Chondrocyte (in vitro differentiated cells): ENCODE measurements around the gene LCORL. TPM values are rescaled to one million over a fixed set of nuclear protein-coding genes. Genes with fewer than 3 reads are reported as not detected.
"Not testable (repeated sequence)": the region's sequence is repeated elsewhere in the genome, so short reads cannot be mapped to it uniquely, and the experiment has no call there.

ENCODE experiments used
- DNase-seq: peaks from one replicate; pipeline ENCODE4 v3.0.0; 2021; ENCODE audit warnings: mixed read lengths, low spot score
- H3K27ac Mint-ChIP-seq: one replicate; pipeline ENCODE4 v1.8.0; 2021; ENCODE audit warnings: mild to moderate bottlenecking, moderate library complexity, mixed read lengths; ENCODE audit not compliant: unreplicated experiment
- H3K27me3 Mint-ChIP-seq: 2 replicates; pipeline ENCODE4 v1.8.0; 2021; ENCODE audit warnings: low read depth, mixed read lengths
- H3K36me3 Mint-ChIP-seq: 2 replicates; pipeline ENCODE4 v1.8.0; 2021; ENCODE audit warnings: low read depth, mixed read lengths
- H3K4me1 Mint-ChIP-seq: 2 replicates; pipeline ENCODE4 v1.8.0; 2021; ENCODE audit warnings: low read depth, mild to moderate bottlenecking, mixed read lengths
- H3K4me3 Mint-ChIP-seq: one replicate; pipeline ENCODE4 v1.8.0; 2021; ENCODE audit warnings: mild to moderate bottlenecking, moderate library complexity, mixed read lengths; ENCODE audit not compliant: unreplicated experiment
- H3K9me3 Mint-ChIP-seq: 2 replicates; pipeline ENCODE4 v1.8.0; 2021; ENCODE audit warnings: low read depth, mixed read lengths
- CTCF ChIP-seq: fragments of 200-600 bp; sonication (generic); IDR thresholded peaks from 2 replicates; pipeline ENCODE4 v1.5.0; 2021; ENCODE audit warnings: antibody characterized with exemption, mild to moderate bottlenecking, moderate library complexity
- total RNA-seq: library from RNA; stranded (reverse); gene quantifications from 3 replicates; pipeline ENCODE4 v1.2.1, GENCODE V29; 2021

Gene LCORL
- total RNA-seq, 1 donor from 2014 or later = 8.9 TPM

GRCh38 chr4:17854036-17854435 is 167.5 kb downstream of the LCORL start:
- Mint-ChIP-seq H3K36me3 (peaks cover 6% of the 10 kb centered on the region), H3K4me1 (peaks cover 8% of the 10 kb centered on the region), H3K4me3 (no peak overlapping the region), H3K27ac (no peak overlapping the region), H3K27me3 (no peaks in the 10 kb centered on the region), H3K9me3 (peaks cover 4% of the 10 kb centered on the region)
- TF ChIP-seq CTCF = no peak
- DNase-seq = no peak

- H3K36me3 Mint-ChIP-seq = peaks cover 6% of the 10 kb centered on the region
- no peak for DNase-seq
- H3K27me3 Mint-ChIP-seq = no peaks in the 10 kb centered on the region
- H3K9me3 Mint-ChIP-seq = no peaks in the 10 kb centered on the region
- no peak overlapping the region for H3K4me3 Mint-ChIP-seq
- no peak overlapping the region for H3K27ac Mint-ChIP-seq
- TF ChIP-seq CTCF = no peak
- H3K4me1 Mint-ChIP-seq = peaks cover 11% of the 10 kb centered on the region
Observed at GRCh38 chr4:17851959-17852358, 169.6 kb downstream of the LCORL start.

- not testable (repeated sequence) for H3K27ac Mint-ChIP-seq, H3K9me3 Mint-ChIP-seq, H3K27me3 Mint-ChIP-seq, DNase-seq, H3K4me3 Mint-ChIP-seq, H3K36me3 Mint-ChIP-seq
- H3K4me1 Mint-ChIP-seq = peaks cover 25% of the 10 kb centered on the region
Observed at GRCh38 chr4:17850295-17850694, 171.3 kb downstream of the LCORL start.

GRCh38 chr4:17846266-17846665 is 175.3 kb downstream of the LCORL start:
- DNase-seq = no peak
- H3K9me3 Mint-ChIP-seq = no peaks in the 10 kb centered on the region
- H3K4me3 Mint-ChIP-seq = no peak overlapping the region

GRCh38 chr4:17823871-17824669 is 197.5 kb downstream of the LCORL start:
- H3K4me1 Mint-ChIP-seq = peaks cover 7% of the 10 kb centered on the region
- no peak for TF ChIP-seq CTCF
- no peak overlapping the region for H3K27ac Mint-ChIP-seq
- DNase-seq = no peak
- H3K9me3 Mint-ChIP-seq = no peaks in the 10 kb centered on the region
- no peaks in the 10 kb centered on the region for H3K27me3 Mint-ChIP-seq
- no peak overlapping the region for H3K4me3 Mint-ChIP-seq
- no peaks in the 10 kb centered on the region for H3K36me3 Mint-ChIP-seq

More at GRCh38 chr4:17846266-17846665, 175.3 kb downstream of the LCORL start:
- TF ChIP-seq CTCF = no peak
- H3K27ac Mint-ChIP-seq = peak overlapping the region; percentile 58
- peaks cover 18% of the 10 kb centered on the region for H3K4me1 Mint-ChIP-seq
- H3K27me3 Mint-ChIP-seq = no peaks in the 10 kb centered on the region
- peaks cover 7% of the 10 kb centered on the region for H3K36me3 Mint-ChIP-seq

- H3K4me3 Mint-ChIP-seq = no peak overlapping the region
- no peak for DNase-seq
- peaks cover 31% of the 10 kb centered on the region for H3K4me1 Mint-ChIP-seq
- no peaks in the 10 kb centered on the region for H3K9me3 Mint-ChIP-seq
- H3K27ac Mint-ChIP-seq = no peak overlapping the region
- H3K27me3 Mint-ChIP-seq = no peaks in the 10 kb centered on the region
- H3K36me3 Mint-ChIP-seq = no peaks in the 10 kb centered on the region
- peak; percentile 87 for TF ChIP-seq CTCF
Observed at GRCh38 chr4:17817027-17817426, 204.5 kb downstream of the LCORL start.
